RWPE1 (cell line): ENCODE results near the gene ELK1.
"Not testable (repeated sequence)": the region's sequence is repeated elsewhere in the genome, so short reads cannot be mapped to it uniquely, and the experiment has no call there.

Experiments used
- CTCF ChIA-PET: fragments of 350-600 bp; sonication (Branson Sonifier 250); formaldehyde crosslinking; extraction: SDS; loops from one replicate; lab custom pipeline; 2021; lab: Yijun Ruan, JAX
- POLR2A ChIA-PET: fragments of 400-600 bp; formaldehyde crosslinking; extraction: SDS; loops from one replicate; lab custom pipeline; 2020; ENCODE audit warnings: antibody characterized with exemption; ENCODE audit not compliant: low non-redundant PET; lab: Yijun Ruan, JAX
- DNase-seq: peaks from one replicate; pipeline ENCODE4 v3.0.0; 2012; ENCODE audit warnings: low spot score
- H3K27ac ChIP-seq: fragments of 450-650 bp; 2 replicates; pipeline ENCODE4 v1.5.1; 2017
- TF ChIP-seq, protein P1 (sequence below): fragments of 450-650 bp; conservative IDR thresholded peaks from 2 replicates; pipeline ENCODE4 v1.5.1; 2017; ENCODE audit warnings: low read depth, mild to moderate bottlenecking

ELK1 gene

DNA sequence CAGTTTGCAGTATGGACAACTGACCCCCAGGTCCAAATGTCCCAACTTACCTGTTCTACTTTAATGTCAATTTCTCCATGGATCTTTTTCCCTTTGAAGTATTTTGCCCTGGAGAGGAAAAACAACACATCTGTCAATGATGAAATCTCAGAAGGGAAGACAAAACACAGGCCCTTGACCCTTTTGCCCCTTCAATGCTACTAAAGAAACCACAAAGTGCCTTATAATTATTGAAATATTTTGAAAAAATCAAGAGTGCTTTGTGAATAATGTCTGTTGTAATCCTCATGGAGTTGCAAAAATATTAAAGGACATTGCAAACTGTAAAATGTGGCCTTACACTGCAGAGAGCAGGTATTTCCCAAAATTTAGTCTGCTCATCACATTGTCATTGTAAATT is 43.3 kb downstream of the ELK1 start:
- no peak overlapping the region for H3K27ac ChIP-seq
- ChIA-PET POLR2A (no interaction called here), CTCF (no interaction called here)
- no peak for DNase-seq
- TF ChIP-seq, protein P1, sequence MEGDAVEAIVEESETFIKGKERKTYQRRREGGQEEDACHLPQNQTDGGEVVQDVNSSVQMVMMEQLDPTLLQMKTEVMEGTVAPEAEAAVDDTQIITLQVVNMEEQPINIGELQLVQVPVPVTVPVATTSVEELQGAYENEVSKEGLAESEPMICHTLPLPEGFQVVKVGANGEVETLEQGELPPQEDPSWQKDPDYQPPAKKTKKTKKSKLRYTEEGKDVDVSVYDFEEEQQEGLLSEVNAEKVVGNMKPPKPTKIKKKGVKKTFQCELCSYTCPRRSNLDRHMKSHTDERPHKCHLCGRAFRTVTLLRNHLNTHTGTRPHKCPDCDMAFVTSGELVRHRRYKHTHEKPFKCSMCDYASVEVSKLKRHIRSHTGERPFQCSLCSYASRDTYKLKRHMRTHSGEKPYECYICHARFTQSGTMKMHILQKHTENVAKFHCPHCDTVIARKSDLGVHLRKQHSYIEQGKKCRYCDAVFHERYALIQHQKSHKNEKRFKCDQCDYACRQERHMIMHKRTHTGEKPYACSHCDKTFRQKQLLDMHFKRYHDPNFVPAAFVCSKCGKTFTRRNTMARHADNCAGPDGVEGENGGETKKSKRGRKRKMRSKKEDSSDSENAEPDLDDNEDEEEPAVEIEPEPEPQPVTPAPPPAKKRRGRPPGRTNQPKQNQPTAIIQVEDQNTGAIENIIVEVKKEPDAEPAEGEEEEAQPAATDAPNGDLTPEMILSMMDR, result no peak

- DNase-seq, result no peak
- TF ChIP-seq, protein P1, result no peak
- ChIA-PET CTCF (no interaction called here), POLR2A (no interaction called here)
- H3K27ac ChIP-seq, result no peak overlapping the region
Measured at GRCh38 chrX:47605024-47605423, 45.3 kb downstream of the ELK1 start.

- H3K27ac ChIP-seq, CTCF ChIA-PET, DNase-seq, POLR2A ChIA-PET: not testable (repeated sequence)
Measured at GRCh38 chrX:47603125-47603524, 47.2 kb downstream of the ELK1 start.

GRCh38 chrX:47597222-47597621 is 53.1 kb downstream of the ELK1 start:
- TF ChIP-seq, protein P1, result no peak
- no peak overlapping the region for H3K27ac ChIP-seq
- no peak for DNase-seq
- ChIA-PET CTCF (no interaction called here), POLR2A (no interaction called here)

DNA sequence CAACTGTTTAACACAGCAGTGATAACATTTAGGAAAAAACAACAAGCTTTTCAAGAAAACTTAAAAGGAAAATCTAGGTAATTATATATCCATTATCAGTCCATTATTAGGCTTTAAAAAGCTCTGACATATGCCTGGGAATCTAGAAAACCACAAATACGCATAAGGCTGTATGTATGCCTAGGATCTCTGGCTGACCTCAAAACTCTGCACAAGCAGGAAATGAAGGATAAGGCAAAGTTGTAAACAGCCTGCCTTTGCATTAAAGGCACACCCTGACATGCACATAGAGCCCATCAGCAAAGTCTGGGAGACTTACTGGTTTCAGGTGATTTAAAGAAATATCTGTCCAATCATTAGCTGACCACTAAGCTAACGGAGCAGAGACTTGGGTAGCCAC is 54.1 kb downstream of the ELK1 start:
- ChIA-PET CTCF (interaction anchor here (0.6 kb wide), 1 partner anchor 24 kb away, joined by 3 read pairs; no protein-coding TSS in a partner anchor), POLR2A (no interaction called here)
- TF ChIP-seq, protein P1, result no peak
- DNase-seq, result no peak
- H3K27ac ChIP-seq, result no peak overlapping the region

- ChIA-PET CTCF (interaction anchor here (0.6 kb wide), 2 partner anchors 13 to 24 kb away, joined by 3 read pairs; no protein-coding TSS in a partner anchor), POLR2A (no interaction called here)
- no peak for DNase-seq
- TF ChIP-seq, protein P1, result no peak
- H3K27ac ChIP-seq, result no peak overlapping the region
Measured at GRCh38 chrX:47595716-47596251, 54.6 kb downstream of the ELK1 start.

- CTCF ChIA-PET, result no interaction called here
- TF ChIP-seq, protein P1, result no peak
- POLR2A ChIA-PET, result no interaction called here
- H3K27ac ChIP-seq, result no peak overlapping the region
- no peak for DNase-seq
Measured at GRCh38 chrX:47593522-47593921, 56.8 kb downstream of the ELK1 start.
